DND-41 (cell line): ENCODE measurements around the gene NEDD9.

Experiments
- ATAC-seq: fragments of 200-7000 bp; cut with Tn5 transposase; 3 replicates; pipeline ENCODE4 v1.9.1; 2021; ENCODE audit warnings: low read depth; ENCODE audit not compliant: insufficient read depth
- DNase-seq: peaks from one replicate; pipeline ENCODE4 v3.0.0-alpha.2; 2020
- H2AFZ ChIP-seq: 2 replicates; pipeline ENCODE4 v1.6.0; 2012; ENCODE audit warnings: low read depth, low read length
- H3K27ac ChIP-seq: 2 replicates; pipeline ENCODE4 v1.5.1; 2012; ENCODE audit warnings: low read length, inconsistent platforms
- H3K27me3 ChIP-seq: fragments of 200-600 bp; sonication (generic); 2 replicates; pipeline ENCODE4 v1.6.0; 2012; ENCODE audit warnings: low read length, mild to moderate bottlenecking, inconsistent platforms; ENCODE audit not compliant: insufficient read depth, poor library complexity
- H3K36me3 ChIP-seq: 2 replicates; pipeline ENCODE4 v1.5.1; 2012; ENCODE audit warnings: low read length, inconsistent platforms; ENCODE audit not compliant: insufficient read depth
- H3K4me1 ChIP-seq: 2 replicates; pipeline ENCODE4 v1.5.1; 2012; ENCODE audit warnings: mild to moderate bottlenecking, low read length; ENCODE audit not compliant: insufficient read depth
- H3K4me2 ChIP-seq: 2 replicates; pipeline ENCODE4 v1.6.0; 2012; ENCODE audit warnings: mild to moderate bottlenecking, moderate library complexity, low read length, inconsistent platforms; ENCODE audit not compliant: insufficient read depth
- H3K4me3 ChIP-seq, 2 experiments: fragments of 200-600 bp in 1 of 2; shearing (Covaris generic) in 1 of 2; 2 replicates each; pipeline ENCODE4 v1.5.1; 2012 to 2016; ENCODE audit warnings: inconsistent platforms in 2 of 2, low read length in 2 of 2, mild to moderate bottlenecking in 2 of 2, low read depth in 1 of 2, moderate library complexity in 1 of 2
- H3K79me2 ChIP-seq: 2 replicates; pipeline ENCODE4 v1.6.0; 2012; ENCODE audit warnings: low read length, inconsistent platforms; ENCODE audit not compliant: insufficient read depth
- H3K9ac ChIP-seq: 2 replicates; pipeline ENCODE4 v1.6.0; 2012; ENCODE audit warnings: low read depth, mild to moderate bottlenecking, inconsistent platforms, low read length, moderate library complexity
- H3K9me3 ChIP-seq: 2 replicates; pipeline ENCODE4 v1.5.1; 2012; ENCODE audit warnings: low read length, moderate library complexity, mild to moderate bottlenecking, inconsistent platforms; ENCODE audit not compliant: insufficient read depth, severe bottlenecking
- H4K20me1 ChIP-seq: 2 replicates; pipeline ENCODE4 v1.6.0; 2012; ENCODE audit warnings: low read length; ENCODE audit not compliant: insufficient read depth
- EZH2 ChIP-seq: IDR thresholded peaks from 3 replicates; pipeline ENCODE4 v1.6.1; 2012; ENCODE audit warnings: borderline replicate concordance, low read depth, mild to moderate bottlenecking, moderate library complexity, low read length, inconsistent platforms; ENCODE audit not compliant: severe bottlenecking
- TF ChIP-seq, protein P1 (sequence below): IDR thresholded peaks from 2 replicates; pipeline ENCODE4 v1.5.1; 2012; ENCODE audit warnings: borderline replicate concordance, low read length, moderate library complexity, mild to moderate bottlenecking; ENCODE audit not compliant: poor library complexity, severe bottlenecking; ENCODE audit errors: extremely low read depth

NEDD9 gene

DNA sequence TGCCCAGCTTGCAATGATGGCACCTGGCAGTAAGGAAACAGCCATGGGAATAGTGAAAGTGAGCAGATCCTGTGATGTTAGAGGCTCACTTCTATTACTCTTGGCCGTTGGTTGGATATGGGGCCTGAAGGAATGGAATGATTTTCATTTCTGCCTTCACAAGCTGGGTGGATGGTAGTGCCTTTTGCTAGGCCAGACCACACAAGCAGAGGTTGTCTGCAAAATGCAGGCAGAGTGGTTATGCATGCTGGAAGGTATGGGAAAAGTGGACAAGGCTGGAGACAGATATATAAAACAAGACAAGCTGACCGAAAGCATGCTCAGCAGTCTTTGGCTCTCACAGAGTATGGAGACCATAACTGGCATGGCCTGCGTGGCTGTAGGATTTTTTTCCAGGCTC, 70.2 kb downstream of the NEDD9 start:
- no peak for ATAC-seq
- Histone ChIP-seq H3K9ac (no peak overlapping the region), H3K9me3 (no peaks in the 10 kb centered on the region), H3K36me3 (no peaks in the 10 kb centered on the region), H4K20me1 (no peaks in the 10 kb centered on the region), H3K27me3 (no peaks in the 10 kb centered on the region), H3K79me2 (no peaks in the 10 kb centered on the region), H3K4me1 (no peaks in the 10 kb centered on the region), H3K4me3 (no peak overlapping the region), H2AFZ (no peak overlapping the region), H3K4me2 (no peak overlapping the region), H3K27ac (no peak overlapping the region)
- TF ChIP-seq EZH2 = no peak
- TF ChIP-seq, protein P1, sequence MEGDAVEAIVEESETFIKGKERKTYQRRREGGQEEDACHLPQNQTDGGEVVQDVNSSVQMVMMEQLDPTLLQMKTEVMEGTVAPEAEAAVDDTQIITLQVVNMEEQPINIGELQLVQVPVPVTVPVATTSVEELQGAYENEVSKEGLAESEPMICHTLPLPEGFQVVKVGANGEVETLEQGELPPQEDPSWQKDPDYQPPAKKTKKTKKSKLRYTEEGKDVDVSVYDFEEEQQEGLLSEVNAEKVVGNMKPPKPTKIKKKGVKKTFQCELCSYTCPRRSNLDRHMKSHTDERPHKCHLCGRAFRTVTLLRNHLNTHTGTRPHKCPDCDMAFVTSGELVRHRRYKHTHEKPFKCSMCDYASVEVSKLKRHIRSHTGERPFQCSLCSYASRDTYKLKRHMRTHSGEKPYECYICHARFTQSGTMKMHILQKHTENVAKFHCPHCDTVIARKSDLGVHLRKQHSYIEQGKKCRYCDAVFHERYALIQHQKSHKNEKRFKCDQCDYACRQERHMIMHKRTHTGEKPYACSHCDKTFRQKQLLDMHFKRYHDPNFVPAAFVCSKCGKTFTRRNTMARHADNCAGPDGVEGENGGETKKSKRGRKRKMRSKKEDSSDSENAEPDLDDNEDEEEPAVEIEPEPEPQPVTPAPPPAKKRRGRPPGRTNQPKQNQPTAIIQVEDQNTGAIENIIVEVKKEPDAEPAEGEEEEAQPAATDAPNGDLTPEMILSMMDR = no peak
- DNase-seq = no peak

DNA sequence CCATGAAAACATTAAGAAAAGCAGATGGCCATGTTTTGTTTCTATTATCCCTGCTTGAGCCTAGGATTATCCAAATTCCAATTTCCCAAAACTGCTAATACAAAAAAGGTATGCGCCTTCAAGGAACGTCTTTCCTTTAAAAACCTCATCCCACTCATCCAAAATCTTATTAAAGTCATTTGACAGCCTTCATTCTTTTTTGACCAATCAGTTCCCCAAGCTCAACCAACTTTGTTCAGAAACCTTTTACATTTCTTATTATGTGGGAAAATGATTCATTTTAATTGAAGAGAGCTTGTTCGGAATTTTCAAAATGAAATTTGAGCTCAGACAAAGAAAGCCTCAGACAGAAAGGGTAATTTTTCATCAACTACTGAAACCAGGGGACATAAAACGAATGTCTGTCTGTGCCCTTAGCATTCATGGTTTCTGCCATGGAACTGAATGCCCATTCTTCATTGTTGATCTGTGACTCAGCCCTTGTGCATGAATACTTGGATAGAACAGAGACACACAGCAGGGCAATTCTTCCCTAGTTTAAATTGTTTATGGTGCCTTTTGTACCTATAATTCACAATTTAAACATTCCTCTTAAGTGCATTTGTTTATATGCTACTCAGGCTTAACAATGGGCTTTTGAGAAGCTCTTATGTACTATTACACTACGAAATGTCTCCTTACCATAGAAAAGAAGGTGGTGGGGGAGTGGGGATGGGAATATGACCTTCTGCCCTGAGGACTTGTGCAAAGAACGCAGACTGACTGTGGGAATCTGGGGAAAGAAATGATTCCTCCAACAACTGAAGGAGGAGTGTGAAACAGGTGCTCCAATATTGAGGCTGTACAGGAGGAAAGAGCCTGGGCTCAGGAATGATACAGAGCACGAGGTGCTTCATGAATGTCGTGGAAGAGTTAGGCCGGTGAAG, 71.2 kb downstream of the NEDD9 start:
- ATAC-seq = no peak
- Histone ChIP-seq H2AFZ (no peak overlapping the region), H4K20me1 (no peaks in the 10 kb centered on the region), H3K27ac (no peak overlapping the region), H3K4me3 (no peak overlapping the region), H3K9ac (no peak overlapping the region), H3K36me3 (no peaks in the 10 kb centered on the region), H3K4me2 (no peak overlapping the region), H3K79me2 (no peaks in the 10 kb centered on the region), H3K4me1 (no peaks in the 10 kb centered on the region), H3K27me3 (no peaks in the 10 kb centered on the region), H3K9me3 (no peaks in the 10 kb centered on the region)
- TF ChIP-seq EZH2 = no peak
- no peak for DNase-seq

DNA sequence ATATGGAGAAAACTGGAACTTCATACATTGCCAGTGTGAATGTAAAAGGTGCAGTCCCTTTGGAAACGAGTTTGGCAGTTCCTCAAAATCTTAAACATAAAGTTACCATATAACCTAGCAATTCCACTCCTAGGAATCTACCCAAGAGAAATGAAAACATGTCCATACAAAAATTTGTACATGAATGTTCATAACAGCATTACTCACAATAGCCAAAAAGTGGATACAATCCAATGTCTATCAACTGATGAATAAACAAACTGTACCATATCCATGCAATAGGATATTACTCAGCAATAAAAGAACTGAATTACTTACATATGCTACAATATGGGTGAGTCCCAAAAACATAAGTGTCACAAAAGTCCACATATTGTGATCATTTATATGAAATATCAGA, 72.3 kb downstream of the NEDD9 start:
- Histone ChIP-seq H3K4me2 (no peak overlapping the region), H3K9me3 (no peaks in the 10 kb centered on the region), H3K36me3 (no peaks in the 10 kb centered on the region), H3K4me1 (no peaks in the 10 kb centered on the region), H3K9ac (no peak overlapping the region), H4K20me1 (no peaks in the 10 kb centered on the region), H3K27me3 (no peaks in the 10 kb centered on the region), H2AFZ (no peak overlapping the region), H3K27ac (no peak overlapping the region), H3K79me2 (no peaks in the 10 kb centered on the region), H3K4me3 (no peak overlapping the region)
- DNase-seq = no peak
- TF ChIP-seq EZH2 = no peak
- TF ChIP-seq, protein P1 = no peak
- no peak for ATAC-seq

DNA sequence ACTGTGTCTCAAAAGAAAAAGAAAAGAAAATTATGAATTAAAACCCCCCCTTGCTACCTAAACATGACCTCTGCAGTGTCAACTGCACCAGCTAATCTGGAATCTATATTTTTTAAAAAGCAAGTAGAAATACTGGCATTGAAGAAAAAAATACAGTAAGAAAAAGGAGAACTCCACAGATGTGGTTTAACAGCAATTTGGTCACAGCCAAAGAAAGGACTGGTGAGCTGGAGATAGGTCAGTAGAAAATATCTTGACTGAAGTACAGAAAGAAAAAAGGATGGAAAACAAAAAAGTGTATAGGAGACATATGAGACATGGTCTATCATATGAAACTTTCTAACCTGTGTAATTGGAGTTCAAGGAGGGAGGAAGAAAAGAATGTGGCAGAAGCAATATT, 76.9 kb downstream of the NEDD9 start:
- H2AFZ ChIP-seq = no peak overlapping the region
- DNase-seq (no peak), ATAC-seq (no peak)
- H4K20me1 ChIP-seq = no peaks in the 10 kb centered on the region; the same call in 1 of the 2 replicates
- no peak overlapping the region for H3K4me2 ChIP-seq
- H3K4me1 ChIP-seq = no peaks in the 10 kb centered on the region
- H3K79me2 ChIP-seq = no peaks in the 10 kb centered on the region
- H3K4me3 ChIP-seq = no peak overlapping the region
- H3K27me3 ChIP-seq = no peaks in the 10 kb centered on the region
- no peak overlapping the region for H3K27ac ChIP-seq
- H3K9me3 ChIP-seq = no peaks in the 10 kb centered on the region
- no peak overlapping the region for H3K9ac ChIP-seq
- no peaks in the 10 kb centered on the region for H3K36me3 ChIP-seq
- TF ChIP-seq, protein P1 = no peak
- TF ChIP-seq EZH2 = no peak
